GM18499 (cell line): ENCODE data around the gene AGXT.
"Not testable (repeated sequence)": the region's sequence is repeated elsewhere in the genome, so short reads cannot be mapped to it uniquely, and the experiment has no call there.

Source experiments
- ATAC-seq: cut with Tn5 transposase; IDR thresholded peaks from one replicate; pipeline ENCODE4 v1.9.1; 2021; ENCODE audit warnings: moderate number of reproducible peaks; ENCODE audit not compliant: insufficient read depth, unreplicated experiment

The AGXT gene

GRCh38 chr2:240839152-240840143, 29.2 kb upstream of the AGXT start:
- no peak for ATAC-seq

DNA sequence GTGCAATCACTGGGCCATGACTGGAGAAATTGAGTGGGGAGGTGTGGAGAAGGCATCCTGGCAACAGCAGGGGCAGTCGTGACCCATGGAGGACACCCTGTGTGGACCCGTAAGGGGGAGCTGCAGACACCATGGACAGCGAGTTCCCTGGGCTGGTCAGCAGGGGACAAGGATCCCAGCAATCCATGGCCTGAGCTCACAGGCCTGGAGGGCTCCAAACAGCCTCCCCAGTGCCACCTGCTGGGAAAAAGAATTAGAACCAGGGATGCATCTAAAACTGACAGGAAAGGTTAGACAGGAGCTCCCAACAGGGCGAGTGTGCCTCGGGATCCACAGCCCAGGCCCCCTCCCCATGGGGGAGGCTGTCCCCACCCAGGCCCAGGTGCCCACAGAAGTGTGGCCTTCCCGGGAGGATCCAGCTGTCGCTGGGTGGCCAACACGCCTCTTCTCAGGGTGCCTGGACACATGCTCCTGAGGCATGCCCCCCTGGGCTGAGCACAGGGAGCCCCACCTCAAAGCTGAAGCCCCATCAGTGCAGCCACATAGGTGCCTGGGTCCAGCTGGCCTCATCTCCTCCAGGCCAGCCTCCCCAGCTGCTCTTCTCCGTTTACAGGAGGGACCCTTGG, 28.1 kb upstream of the AGXT start:
- no peak for ATAC-seq

GRCh38 chr2:240846309-240846708, 22.3 kb upstream of the AGXT start:
- not testable (repeated sequence) for ATAC-seq

- no peak for ATAC-seq
Measured at GRCh38 chr2:240846873-240847595, 21.6 kb upstream of the AGXT start.

GRCh38 chr2:240847817-240848216, 20.8 kb upstream of the AGXT start:
- ATAC-seq: no peak

DNA sequence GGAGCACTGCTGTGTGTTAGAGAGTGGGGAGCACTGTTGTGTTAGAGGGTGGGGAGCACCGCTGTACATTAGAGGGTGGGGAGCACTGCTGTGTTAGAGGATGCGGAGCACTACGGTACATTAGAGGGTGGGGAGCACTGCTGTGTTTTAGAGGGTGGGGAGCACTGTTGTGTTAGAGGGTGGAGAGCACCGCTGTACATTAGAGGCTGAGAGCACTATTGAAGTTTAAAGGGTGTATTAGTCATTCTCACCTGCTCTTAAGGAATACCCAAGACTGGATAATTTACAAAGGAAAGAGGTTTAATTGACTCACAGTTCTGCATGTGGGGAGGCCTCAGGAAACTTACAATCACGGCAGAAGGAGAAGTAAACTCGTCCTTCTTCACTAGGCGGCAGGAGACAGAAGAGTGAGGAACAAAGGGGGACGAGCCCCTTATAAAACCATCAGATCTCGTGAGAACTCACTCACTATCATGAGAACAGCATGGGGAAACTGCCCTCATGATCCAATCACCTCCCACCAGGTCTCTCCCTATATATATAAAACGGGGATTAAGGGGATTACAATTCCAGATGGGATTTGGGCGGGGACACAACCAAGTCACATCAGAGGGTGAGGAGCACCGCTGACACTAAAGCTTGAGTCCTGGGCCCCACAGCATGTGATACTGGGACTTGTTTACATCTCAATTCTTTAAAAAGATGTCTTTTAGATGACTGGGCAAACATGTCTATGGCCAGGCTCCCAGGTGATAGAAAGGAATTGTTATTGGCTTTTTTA, 19.5 kb upstream of the AGXT start:
- no peak for ATAC-seq

DNA sequence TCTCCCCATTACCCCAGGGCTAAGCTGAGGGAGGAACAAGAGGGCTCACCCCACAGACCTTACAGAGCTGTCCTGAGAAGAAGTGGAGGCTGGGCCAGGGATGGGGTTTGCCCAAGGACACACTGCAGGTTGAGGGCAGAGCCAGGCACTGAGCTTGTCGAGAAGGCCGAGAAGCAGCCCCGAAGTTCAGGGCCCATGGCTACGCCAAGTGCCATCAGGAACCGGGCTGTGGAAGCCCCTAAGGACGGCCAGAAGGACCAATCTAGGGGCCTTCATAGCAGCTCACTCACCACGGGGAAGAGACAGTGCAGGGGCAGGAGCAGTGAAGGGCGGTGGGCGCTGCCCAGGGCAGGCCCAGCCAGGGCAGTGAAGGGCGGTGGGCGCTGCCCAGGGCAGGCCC, 18.6 kb upstream of the AGXT start:
- no peak for ATAC-seq

GRCh38 chr2:240850756-240851077, 17.9 kb upstream of the AGXT start:
- no peak for ATAC-seq

DNA sequence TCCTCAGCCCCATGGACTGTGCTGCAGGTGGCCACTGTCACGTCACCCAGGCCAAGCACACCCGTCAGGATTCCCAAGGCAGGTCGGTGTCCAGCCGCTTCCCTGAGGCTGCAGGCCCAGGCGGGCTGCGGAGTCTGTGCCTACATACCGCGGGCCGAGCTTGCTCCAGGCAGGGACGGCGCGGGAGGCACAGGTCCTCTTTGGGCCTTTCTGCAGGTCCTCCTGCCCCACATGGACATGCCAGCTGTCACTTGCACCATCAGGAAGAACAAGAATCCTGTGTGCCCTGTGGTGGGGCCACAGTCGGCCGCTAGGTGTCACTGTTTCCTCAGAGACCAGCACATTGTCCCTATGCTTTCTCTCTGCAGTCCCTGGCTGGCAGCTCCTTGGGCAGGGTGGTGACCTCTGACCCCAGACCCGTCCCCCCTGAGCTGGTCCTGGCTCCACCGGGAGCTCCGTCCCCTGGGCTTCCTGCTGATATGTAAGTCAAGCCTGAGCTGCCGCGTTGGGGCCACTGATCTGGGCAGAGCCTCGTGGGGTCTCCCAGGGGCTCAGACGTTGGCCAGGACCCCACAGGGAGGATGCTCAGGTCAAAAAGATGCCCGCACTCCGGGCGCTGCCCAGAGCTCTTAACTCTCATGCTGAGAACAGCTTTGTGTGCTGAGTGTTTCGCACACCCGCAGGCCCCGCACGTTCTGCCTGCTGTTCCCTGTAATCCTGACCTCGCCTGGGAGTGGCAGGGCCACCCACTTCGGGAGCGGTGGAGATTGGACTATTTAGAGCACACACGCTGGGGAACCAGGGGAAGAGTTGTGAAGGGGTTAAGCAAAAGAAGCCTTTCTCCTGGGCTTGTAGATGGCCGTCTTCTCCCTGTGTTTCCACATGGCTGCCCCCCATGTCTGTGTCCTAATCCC, 17.3 kb upstream of the AGXT start:
- ATAC-seq: no peak

DNA sequence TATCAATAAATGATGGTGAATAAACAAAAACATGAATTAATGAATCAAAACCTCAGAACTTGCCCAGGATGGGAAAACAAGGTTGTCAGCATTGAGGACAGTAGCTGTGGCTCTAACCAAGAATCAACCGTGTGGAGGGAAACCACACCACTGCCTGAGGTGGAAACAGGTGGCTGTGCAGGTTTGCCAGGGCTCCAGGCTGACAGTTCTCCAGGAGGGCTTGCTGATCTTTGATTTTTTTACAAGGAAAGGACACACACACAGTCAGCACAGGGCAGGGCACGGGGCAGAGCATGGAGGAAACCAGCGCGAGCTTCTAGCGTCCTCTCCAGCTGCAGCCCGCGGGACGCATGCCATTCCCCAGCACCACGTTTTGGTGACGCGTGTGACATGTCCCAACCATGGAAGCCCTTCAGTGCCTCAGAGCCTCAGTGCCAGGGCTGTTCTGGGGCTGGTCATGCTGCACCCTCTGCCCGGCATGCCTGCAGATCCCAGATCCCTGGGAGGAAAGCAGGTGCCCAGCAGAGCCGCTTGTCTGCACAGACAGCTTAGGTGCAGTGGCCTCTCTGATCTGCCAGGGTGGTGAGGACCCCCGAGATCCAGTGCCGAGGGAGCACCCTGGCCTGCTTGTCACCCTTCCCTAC, 15.8 kb upstream of the AGXT start:
- no peak for ATAC-seq

- no peak for ATAC-seq
Measured at GRCh38 chr2:240855670-240856069, 13.0 kb upstream of the AGXT start.

GRCh38 chr2:240856151-240856980, 12.3 kb upstream of the AGXT start:
- no peak for ATAC-seq

GRCh38 chr2:240857039-240858008, 11.3 kb upstream of the AGXT start:
- ATAC-seq: no peak

GRCh38 chr2:240858321-240858720, 10.3 kb upstream of the AGXT start:
- no peak for ATAC-seq

- no peak for ATAC-seq
Measured at GRCh38 chr2:240858871-240859270, 9.8 kb upstream of the AGXT start.

DNA sequence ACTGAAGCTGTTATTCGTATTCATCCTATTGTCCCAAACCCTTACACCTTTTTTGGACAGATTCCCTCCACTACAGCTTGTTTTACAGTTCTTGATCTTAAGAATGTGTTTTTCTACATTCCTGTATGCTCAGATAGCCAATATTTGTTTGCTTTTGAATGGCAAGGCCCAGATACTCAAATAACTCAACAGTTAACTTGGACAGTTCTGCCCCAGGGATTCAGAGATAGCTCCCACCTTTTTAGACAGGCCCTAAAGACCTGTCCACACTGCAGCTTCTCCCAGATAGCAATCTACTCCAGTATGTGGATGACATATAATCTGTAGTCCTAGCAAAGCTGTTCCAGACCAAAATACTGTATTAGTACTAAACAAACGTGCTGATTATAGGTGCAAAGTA, 7.1 kb upstream of the AGXT start:
- ATAC-seq: no peak

DNA sequence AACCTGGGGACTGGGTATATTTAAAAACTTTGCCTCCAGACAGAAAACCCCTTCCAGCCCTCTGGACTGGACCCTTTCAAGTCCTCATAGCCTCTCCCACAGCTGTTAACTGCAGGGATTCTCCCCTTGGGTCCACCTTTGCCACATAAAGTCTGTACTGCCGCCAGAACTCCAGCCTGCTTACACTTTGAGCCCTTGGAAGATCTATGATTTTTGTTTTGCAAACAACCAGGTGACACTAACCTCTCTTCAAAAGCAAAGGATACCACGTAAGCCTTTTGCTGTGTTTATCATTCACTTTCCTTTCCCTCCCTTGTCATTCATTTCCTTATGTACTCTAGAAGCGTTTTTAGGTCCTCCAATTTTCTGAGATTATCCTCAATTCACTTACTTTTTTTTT, 4.1 kb upstream of the AGXT start:
- no peak for ATAC-seq
